Loucy (cell line): ENCODE data around the gene PER2.

Experiments used
- EZH2phosphoT487 ChIP-seq: fragments of 200-600 bp; IDR thresholded peaks from 2 replicates; pipeline ENCODE4 v1.6.1; 2018; ENCODE audit warnings: antibody characterized with exemption, mild to moderate bottlenecking, moderate library complexity, borderline replicate concordance
- TF ChIP-seq, protein P1 (sequence below): fragments of 200-600 bp; sonication (generic); conservative IDR thresholded peaks from 2 replicates; pipeline ENCODE4 v1.5.1; 2014; ENCODE audit warnings: mild to moderate bottlenecking, antibody characterized with exemption, low read length

DNA sequence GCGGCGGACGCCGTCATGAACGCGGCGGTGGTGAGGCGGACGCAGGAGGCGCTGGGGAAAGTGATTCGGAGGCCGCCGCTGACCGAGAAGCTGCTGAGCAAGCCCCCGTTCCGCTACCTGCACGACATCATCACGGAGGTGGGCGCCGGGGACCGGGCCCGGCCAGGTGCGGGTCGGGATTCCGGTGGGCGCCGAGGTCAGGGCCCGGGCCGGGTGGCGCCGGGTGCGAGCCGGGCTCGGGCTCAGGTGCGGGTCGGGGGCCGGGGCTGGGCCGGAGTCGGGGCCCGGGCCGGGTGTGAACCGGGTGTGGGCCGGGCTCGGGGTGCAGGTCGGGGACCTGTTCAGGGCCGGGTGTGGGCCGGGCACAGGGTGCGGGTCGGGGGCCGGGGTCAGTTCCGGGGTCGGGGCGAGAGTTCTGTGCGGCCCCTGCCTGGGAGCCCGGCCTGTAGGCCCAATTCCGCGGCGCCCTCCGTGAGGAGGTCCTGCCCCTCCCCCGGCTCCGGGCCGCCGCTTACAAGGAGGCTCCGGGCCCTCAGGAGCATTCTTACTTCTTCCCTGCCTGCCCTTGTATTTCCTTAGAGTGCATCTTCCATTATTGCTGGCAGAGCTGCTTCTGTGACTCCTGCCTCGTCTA is 32.4 kb upstream of the PER2 start:
- TF ChIP-seq, protein P1, sequence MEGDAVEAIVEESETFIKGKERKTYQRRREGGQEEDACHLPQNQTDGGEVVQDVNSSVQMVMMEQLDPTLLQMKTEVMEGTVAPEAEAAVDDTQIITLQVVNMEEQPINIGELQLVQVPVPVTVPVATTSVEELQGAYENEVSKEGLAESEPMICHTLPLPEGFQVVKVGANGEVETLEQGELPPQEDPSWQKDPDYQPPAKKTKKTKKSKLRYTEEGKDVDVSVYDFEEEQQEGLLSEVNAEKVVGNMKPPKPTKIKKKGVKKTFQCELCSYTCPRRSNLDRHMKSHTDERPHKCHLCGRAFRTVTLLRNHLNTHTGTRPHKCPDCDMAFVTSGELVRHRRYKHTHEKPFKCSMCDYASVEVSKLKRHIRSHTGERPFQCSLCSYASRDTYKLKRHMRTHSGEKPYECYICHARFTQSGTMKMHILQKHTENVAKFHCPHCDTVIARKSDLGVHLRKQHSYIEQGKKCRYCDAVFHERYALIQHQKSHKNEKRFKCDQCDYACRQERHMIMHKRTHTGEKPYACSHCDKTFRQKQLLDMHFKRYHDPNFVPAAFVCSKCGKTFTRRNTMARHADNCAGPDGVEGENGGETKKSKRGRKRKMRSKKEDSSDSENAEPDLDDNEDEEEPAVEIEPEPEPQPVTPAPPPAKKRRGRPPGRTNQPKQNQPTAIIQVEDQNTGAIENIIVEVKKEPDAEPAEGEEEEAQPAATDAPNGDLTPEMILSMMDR, result no peak
- TF ChIP-seq EZH2phosphoT487, result no peak
